SK-N-SH treated with all-trans-retinoic acid at 6 μM for 48 hours (cell line): Measurements from ENCODE around the gene ERAP2.

Experiments
- GLIS3 ChIP-seq: fragments of 250-450 bp; sonication (Bioruptor Pico); IDR thresholded peaks from 2 replicates; pipeline ENCODE4 v1.5.0; 2020; ENCODE audit warnings: mild to moderate bottlenecking, moderate library complexity
- OSR1 ChIP-seq: fragments of 250-450 bp; sonication (Bioruptor Pico); IDR thresholded peaks from 2 replicates; pipeline ENCODE4 v1.8.0; 2022; ENCODE audit warnings: moderate library complexity, mild to moderate bottlenecking, inconsistent platforms
- RARB ChIP-seq: fragments of 250-450 bp; sonication (Bioruptor Pico); IDR thresholded peaks from 2 replicates; pipeline ENCODE4 v1.8.0; 2021; ENCODE audit warnings: mild to moderate bottlenecking, moderate library complexity
- SNAI2 ChIP-seq: fragments of 250-450 bp; sonication (Bioruptor Pico); IDR thresholded peaks from 2 replicates; pipeline ENCODE4 v1.5.0; 2020; ENCODE audit warnings: mild to moderate bottlenecking, moderate library complexity
- ZC3H10 ChIP-seq: fragments of 250-450 bp; sonication (Bioruptor Pico); IDR thresholded peaks from 2 replicates; pipeline ENCODE4 v1.5.1; 2021; ENCODE audit warnings: mild to moderate bottlenecking, moderate library complexity
- ZFP3 ChIP-seq: fragments of 250-450 bp; sonication (Bioruptor Pico); IDR thresholded peaks from 2 replicates; pipeline ENCODE4 v1.5.0; 2020; ENCODE audit warnings: mild to moderate bottlenecking, moderate library complexity
- ZNF8 ChIP-seq: fragments of 450-650 bp; formaldehyde crosslinking; IDR thresholded peaks from 2 replicates; pipeline ENCODE4 v1.5.0; 2020; ENCODE audit warnings: mild to moderate bottlenecking, moderate library complexity

DNA sequence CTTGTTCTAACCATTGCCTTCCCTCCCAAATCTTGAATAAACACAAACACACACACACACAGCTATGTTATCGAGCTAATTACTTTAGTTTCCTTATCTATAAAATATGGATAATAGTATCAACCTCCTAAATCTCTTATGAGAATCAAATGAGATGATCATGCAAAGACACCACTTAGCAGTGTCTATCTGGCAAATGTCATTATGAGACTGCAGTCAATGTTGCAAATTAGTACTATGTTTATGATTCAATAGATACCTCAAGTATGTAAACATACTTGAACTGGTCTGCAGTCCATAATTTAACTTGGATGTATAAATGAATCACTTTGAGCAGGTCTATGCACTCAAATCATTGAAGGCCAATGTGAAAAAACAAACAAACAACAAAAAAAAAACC lies 22.2 kb upstream of the ERAP2 start:
- TF ChIP-seq ZFP3 (CRISPR knock-in tag) (no peak), RARB (CRISPR knock-in tag) (no peak), OSR1 (CRISPR knock-in tag) (no peak), GLIS3 (CRISPR knock-in tag) (no peak), ZNF8 (CRISPR knock-in tag) (no peak), ZC3H10 (CRISPR knock-in tag) (no peak), SNAI2 (CRISPR knock-in tag) (no peak)
